ENCODE data around the gene ZNF677.

GRCh38 chr19:53246498-53246897, 8.2 kb downstream of the ZNF677 start:
- TF ChIP-seq CTCF (IDR thresholded peaks at IDR 0.05): no peak
- TF ChIP-seq POLR2A (IDR thresholded peaks at IDR 0.05): no peak
